ENCODE results near the gene GJC2.
"Not testable (repeated sequence)": the region's sequence is repeated elsewhere in the genome, so short reads cannot be mapped to it uniquely, and the experiment has no call there.

The GJC2 gene

DNA sequence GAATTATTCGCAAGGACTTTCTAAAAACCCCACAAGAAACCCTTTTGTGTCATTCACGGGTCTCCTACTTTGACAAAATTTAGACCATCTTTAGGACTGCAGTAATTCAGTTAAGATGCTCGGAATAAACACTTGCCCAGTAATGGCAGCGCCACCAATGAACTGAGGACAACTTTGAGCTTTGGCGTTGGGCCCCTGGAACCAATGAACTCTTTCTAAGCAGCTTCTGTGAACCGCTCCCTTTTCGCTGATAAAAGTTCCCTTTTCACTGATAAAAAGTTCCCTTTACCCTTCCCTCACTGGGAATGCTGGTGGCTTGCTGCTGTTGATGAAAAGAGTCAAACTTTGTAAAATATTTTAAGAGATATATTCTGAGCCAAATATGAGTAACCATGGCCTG is 39.2 kb upstream of the GJC2 start:
- intact Hi-C loops (cut with DNase I), result no loop called here
- no peak for DNase-seq

DNA sequence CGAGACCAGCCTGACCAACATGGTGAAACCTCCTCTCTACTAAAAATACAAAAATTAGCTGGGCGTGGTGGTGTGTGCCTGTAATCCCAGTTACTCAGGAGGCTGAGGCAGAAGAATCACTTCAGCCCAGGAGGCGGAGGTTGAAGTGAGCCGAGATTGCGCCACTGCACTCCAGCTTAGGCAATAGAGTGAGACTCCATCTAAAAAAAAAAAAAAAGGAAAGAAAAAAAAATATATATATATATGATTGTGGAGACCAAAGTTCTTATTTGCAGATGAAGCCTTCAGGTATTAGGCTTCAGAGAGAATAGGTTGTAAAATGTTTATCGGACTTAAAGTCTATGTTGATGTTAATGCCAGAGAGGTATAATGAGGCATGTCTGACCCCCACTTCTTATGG is 38.4 kb upstream of the GJC2 start:
- DNase-seq; intact Hi-C loops (cut with DNase I): not testable (repeated sequence)

- intact Hi-C loops (cut with DNase I), result no loop called here
- DNase-seq, result no peak
These were observed 37.6 kb upstream of the GJC2 start for GRCh38 chr1:228112167-228112566.

DNA sequence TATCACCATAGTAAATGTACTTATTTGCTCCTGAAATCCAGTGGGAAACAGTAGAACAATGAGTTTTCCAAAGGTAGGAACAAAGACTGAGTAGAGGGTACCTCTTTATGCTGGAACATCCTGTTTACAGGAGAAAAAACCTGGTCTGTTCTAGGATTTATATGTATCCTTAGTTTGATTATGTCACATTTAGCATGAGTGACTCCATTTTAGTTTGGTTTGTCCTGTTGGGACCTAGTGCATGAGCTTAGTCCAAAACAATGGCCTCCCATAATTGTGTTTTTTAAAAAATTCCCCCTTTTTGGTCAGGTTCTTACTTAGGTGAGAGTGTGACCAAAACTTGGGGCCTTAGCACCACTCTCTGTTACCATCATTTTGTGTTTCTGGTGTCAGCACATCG is 37.1 kb upstream of the GJC2 start:
- DNase-seq, result no peak
- intact Hi-C loops (cut with DNase I), result no loop called here

GRCh38 chr1:228114827-228115226 is 34.9 kb upstream of the GJC2 start:
- DNase-seq, result no peak
- intact Hi-C loops (cut with DNase I), result no loop called here

DNA sequence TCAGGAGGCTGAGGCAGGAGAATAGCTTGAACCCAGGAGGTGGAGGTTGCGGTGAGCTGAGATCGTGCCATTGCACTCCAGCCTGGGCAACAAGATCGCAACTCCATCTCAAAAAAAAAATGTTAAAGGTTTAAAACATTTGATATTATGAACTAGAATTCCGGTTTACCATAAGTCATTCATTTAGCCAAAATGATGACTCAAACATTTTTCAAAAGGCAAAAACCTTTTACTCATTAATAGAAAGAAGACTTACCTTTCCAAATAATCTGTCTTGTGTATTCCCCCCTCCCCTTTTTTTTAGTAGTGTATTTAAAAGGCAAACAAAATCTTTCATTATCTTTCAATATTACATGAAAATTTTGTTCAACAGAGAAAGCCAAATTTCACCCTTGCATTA is 32.4 kb upstream of the GJC2 start:
- DNase-seq, result no peak
- intact Hi-C loops (cut with DNase I), result no loop called here

GRCh38 chr1:228118040-228118439 is 31.7 kb upstream of the GJC2 start:
- intact Hi-C loops (cut with DNase I), result no loop called here
- no peak for DNase-seq

GRCh38 chr1:228120351-228120750 is 29.4 kb upstream of the GJC2 start:
- intact Hi-C loops (cut with DNase I), result no loop called here
- DNase-seq, result no peak

DNA sequence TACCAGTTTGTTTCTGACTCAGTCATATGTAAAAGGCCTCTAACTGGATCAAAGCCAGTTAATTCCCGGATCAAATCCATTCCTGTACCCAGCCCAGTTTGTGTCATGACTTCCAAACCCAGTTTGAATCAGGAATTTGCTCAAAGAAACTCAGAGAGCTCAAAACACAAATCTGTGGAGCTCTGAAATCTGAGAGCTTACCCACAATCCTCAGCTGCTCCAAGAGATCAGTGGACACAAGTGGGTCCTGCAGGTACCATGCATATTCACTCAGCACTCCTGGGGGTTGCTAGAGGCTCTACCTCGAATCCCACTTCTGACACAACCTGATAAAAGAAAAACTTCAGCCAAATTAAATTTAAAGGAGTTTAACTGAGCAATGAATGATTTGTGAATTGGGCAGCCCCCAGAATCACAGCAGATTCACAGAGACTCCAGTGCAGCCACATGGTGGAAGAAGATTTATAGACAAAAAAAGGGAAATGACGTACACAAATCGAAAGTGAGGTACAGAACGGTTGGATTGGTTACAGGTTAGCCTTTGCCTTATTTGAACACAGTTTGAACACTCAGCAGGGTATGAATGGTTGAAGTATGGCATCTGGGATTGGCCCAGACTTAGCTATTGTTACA is 28.8 kb upstream of the GJC2 start:
- intact Hi-C loops (cut with DNase I), result no loop called here
- no peak for DNase-seq

- no peak for DNase-seq
- intact Hi-C loops (cut with DNase I), result no loop called here
These were observed 26.7 kb upstream of the GJC2 start for GRCh38 chr1:228122921-228123441.

- intact Hi-C loops (cut with DNase I), result no loop called here
- no peak for DNase-seq
These were observed 26.2 kb upstream of the GJC2 start for GRCh38 chr1:228123505-228123904.

GRCh38 chr1:228125185-228125584 is 24.5 kb upstream of the GJC2 start:
- intact Hi-C loops (cut with DNase I), result no loop called here

GRCh38 chr1:228131766-228132165 is 18.0 kb upstream of the GJC2 start:
- no peak for DNase-seq
- intact Hi-C loops (cut with DNase I), result no loop called here

More at GRCh38 chr1:228125185-228125584, 24.5 kb upstream of the GJC2 start:
- DNase-seq, result no peak

GRCh38 chr1:228134591-228134990 is 15.1 kb upstream of the GJC2 start:
- intact Hi-C loops (cut with DNase I), result no loop called here
- DNase-seq, result no peak

- peak in 1 of 42 donors; percentile 8 for DNase-seq
- intact Hi-C loops (cut with DNase I), result no loop called here
These were observed 12.8 kb upstream of the GJC2 start for GRCh38 chr1:228136901-228137300.

DNA sequence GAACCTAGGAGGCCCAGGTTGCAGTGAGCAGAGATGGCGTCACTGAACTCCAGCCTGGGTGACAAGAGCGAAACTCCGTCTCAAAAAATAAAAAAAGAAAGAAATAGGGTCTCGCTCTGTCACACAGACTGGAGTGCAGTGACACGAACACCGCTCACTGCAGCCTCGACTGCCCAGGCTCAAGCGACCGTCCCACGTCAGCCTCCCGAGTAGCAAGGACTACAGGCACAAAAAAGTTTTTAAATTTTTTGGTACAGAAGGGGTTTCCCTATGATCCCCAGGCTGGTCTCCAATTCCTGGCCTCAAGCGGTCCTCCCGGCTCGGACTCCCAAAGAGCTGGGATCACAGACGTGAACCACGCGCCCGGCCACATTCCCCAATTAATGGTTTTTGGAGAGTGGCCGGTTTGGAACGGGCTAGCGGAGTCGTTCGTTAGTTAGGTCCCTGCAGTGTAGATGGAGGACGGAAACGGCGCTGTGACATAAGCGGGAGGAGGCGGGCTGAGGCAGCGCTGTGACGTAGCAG is 10.3 kb upstream of the GJC2 start:
- intact Hi-C loops (cut with DNase I), result no loop called here
- no peak for DNase-seq

GRCh38 chr1:228139931-228140723 is 9.6 kb upstream of the GJC2 start, which contains the start of gene GUK1:
GUK1 (plus strand) TSS chr1:228140279; CDS start chr1:228140303, 24 bp downstream.
- peak; percentile 96 to 100 (median 99) for DNase-seq
- intact Hi-C loops (cut with DNase I), result loop anchor here (2.0 kb wide), 1 partner anchor 25 kb away; the partner anchor contains the start of gene IBA57

- intact Hi-C loops (cut with DNase I), result loop anchor here (2.0 kb wide), 1 partner anchor 24 kb away; the partner anchor contains the start of gene IBA57
- no peak for DNase-seq
These were observed 9.0 kb upstream of the GJC2 start for GRCh38 chr1:228140724-228141225.

GRCh38 chr1:228141226-228142044 is 8.3 kb upstream of the GJC2 start:
- intact Hi-C loops (cut with DNase I), result loop anchor here (2.0 kb wide), 1 partner anchor 23 kb away; the partner anchor contains the start of gene IBA57

More at GRCh38 chr1:228141226-228142044, 8.3 kb upstream of the GJC2 start:
- DNase-seq, result peak in 9 of 42 donors; percentile 9 to 46 (median 21)
